K562 (cell line): ENCODE results near the gene MDC1. TPM values are rescaled to one million over a fixed set of nuclear protein-coding genes. Genes with fewer than 3 reads are reported as not detected.

Experiments
- BACH1 ChIP-seq: fragments of 200-800 bp; sonication (Bioruptor generic); IDR thresholded peaks from 2 replicates; pipeline ENCODE4 v1.6.1; 2016; ENCODE audit warnings: missing genetic modification characterization, missing compliant biosample characterization
- BRD4 ChIP-seq: fragments of 200-600 bp; sonication (generic); IDR thresholded peaks from 2 replicates; pipeline ENCODE4 v1.6.1; 2017; ENCODE audit warnings: inconsistent platforms
- CEBPB ChIP-seq: fragments of 450-650 bp; IDR thresholded peaks from 2 replicates; pipeline ENCODE4 v1.6.1; 2016; ENCODE audit warnings: missing genetic modification characterization, missing compliant biosample characterization
- FOXA3 ChIP-seq, 2 experiments: fragments of 450-650 bp in 1 of 2; sonication (generic) in 1 of 2; formaldehyde crosslinking; IDR thresholded peaks in 1 of 2; conservative IDR thresholded peaks in 1 of 2; 2 replicates each; pipeline versions ENCODE4 v1.4.0 to v1.8.0; 2020 to 2022; ENCODE audit warnings: mild to moderate bottlenecking in 2 of 2, missing genetic modification reagents in 1 of 2
- KDM4B ChIP-seq, 2 experiments: fragments of 450-650 bp in 1 of 2; sonication (generic) in 1 of 2; IDR thresholded peaks; 2 replicates each; pipeline ENCODE4 v1.6.1; 2016 to 2017; ENCODE audit warnings: borderline replicate concordance in 2 of 2, antibody characterized with exemption in 1 of 2, low read depth in 1 of 2, mild to moderate bottlenecking in 1 of 2
- KLF10 ChIP-seq: fragments of 250-450 bp; sonication (Bioruptor Pico); IDR thresholded peaks from 2 replicates; pipeline ENCODE4 v1.6.1; 2021; ENCODE audit warnings: matching md5 sums
- LARP7 ChIP-seq: fragments of 450-650 bp; IDR thresholded peaks from 2 replicates; pipeline ENCODE4 v1.6.1; 2016
- MBD2 ChIP-seq: sonication (generic); IDR thresholded peaks from 2 replicates; pipeline ENCODE4 v1.6.1; 2016; ENCODE audit warnings: low read depth, borderline replicate concordance
- NBN ChIP-seq: fragments of 450-650 bp; IDR thresholded peaks from 2 replicates; pipeline ENCODE4 v1.6.1; 2016; ENCODE audit warnings: low read depth, mild to moderate bottlenecking
- NELFE ChIP-seq: IDR thresholded peaks from 2 replicates; pipeline ENCODE4 v1.6.1; 2011; ENCODE audit warnings: mild to moderate bottlenecking; ENCODE audit not compliant: insufficient read depth, insufficient read length
- NFIC ChIP-seq: fragments of 450-650 bp; IDR thresholded peaks from 2 replicates; pipeline ENCODE4 v1.6.1; 2017; ENCODE audit warnings: mild to moderate bottlenecking, inconsistent platforms
- PCBP2 ChIP-seq: fragments of 200-400 bp; formaldehyde crosslinking; IDR thresholded peaks from 2 replicates; pipeline ENCODE4 v1.6.1; 2018; ENCODE audit warnings: low read length, low read depth, mild to moderate bottlenecking, moderate library complexity; ENCODE audit not compliant: poor library complexity, severe bottlenecking
- PHB2 ChIP-seq: fragments of 450-650 bp; IDR thresholded peaks from 2 replicates; pipeline ENCODE4 v1.6.1; 2017; ENCODE audit warnings: low read depth
- POLR2B ChIP-seq: fragments of 450-650 bp; IDR thresholded peaks from 2 replicates; pipeline ENCODE4 v1.6.1; 2018; ENCODE audit warnings: low read depth; ENCODE audit not compliant: partially characterized antibody
- SMAD2 ChIP-seq: fragments of 150-350 bp; IDR thresholded peaks from 2 replicates; pipeline ENCODE4 v1.6.1; 2014; ENCODE audit warnings: low read depth, mild to moderate bottlenecking, low read length
- SMARCA5 ChIP-seq: fragments of 450-650 bp; IDR thresholded peaks from 2 replicates; pipeline ENCODE4 v1.6.1; 2016
- SOX6 ChIP-seq: fragments of 450-650 bp; IDR thresholded peaks from 2 replicates; pipeline ENCODE4 v1.6.1; 2014; ENCODE audit warnings: mild to moderate bottlenecking
- SRSF3 ChIP-seq: fragments of 200-400 bp; formaldehyde crosslinking; IDR thresholded peaks from 2 replicates; pipeline ENCODE4 v1.6.1; 2016; ENCODE audit warnings: mild to moderate bottlenecking, low read length, moderate library complexity; ENCODE audit not compliant: insufficient read depth
- ZNF140 ChIP-seq: fragments of 250-450 bp; sonication (Bioruptor Pico); IDR thresholded peaks from 2 replicates; pipeline ENCODE4 v1.8.0; 2021; ENCODE audit warnings: moderate library complexity, mild to moderate bottlenecking, inconsistent platforms
- ZNF23 ChIP-seq: fragments of 250-450 bp; sonication (Bioruptor Pico); IDR thresholded peaks from 2 replicates; pipeline ENCODE4 v1.4.0; 2020; ENCODE audit warnings: mild to moderate bottlenecking
- ZNF41 ChIP-seq: fragments of 250-450 bp; sonication (Bioruptor Pico); conservative IDR thresholded peaks from 2 replicates; pipeline ENCODE4 v1.4.0; 2020; ENCODE audit warnings: mild to moderate bottlenecking
- ZNF561 ChIP-seq: fragments of 450-650 bp; formaldehyde crosslinking; conservative IDR thresholded peaks from 2 replicates; pipeline ENCODE4 v1.4.0; 2020; ENCODE audit warnings: mild to moderate bottlenecking, moderate library complexity
- ZNF830 ChIP-seq: fragments of 250-450 bp; sonication (Bioruptor Pico); IDR thresholded peaks from 2 replicates; pipeline ENCODE4 v1.5.0; 2021; ENCODE audit warnings: mild to moderate bottlenecking
- polyA plus RNA-seq, 8 experiments: library from polyadenylated mRNA; depleted of rRNA in 4 of 8; stranded (reverse) in 5 of 8; unstranded in 3 of 8; fragments of >200 nt; fragmentation: Nextera tagmentation in 2 of 8; fragmentation: Illumina TruSeq in 1 of 8; extraction: Ambion mirVana in 2 of 8; extraction: Trizol in 1 of 8; gene quantifications; 2 replicates each; pipeline versions ENCODE4 v1.2.1 to v1.2.3, GENCODE V29; 2011 to 2014; ENCODE audit warnings: inconsistent platforms in 1 of 8, missing spikeins in 1 of 8
- total RNA-seq, 7 experiments: library from RNA; depleted of rRNA in 6 of 7; stranded (reverse); fragments of >200 nt in 6 of 7; fragmentation: Illumina TruSeq in 2 of 7; extraction: Trizol in 2 of 7; gene quantifications; 2 replicates each; pipeline versions ENCODE4 v1.2.1 to v1.2.3, GENCODE V29; 2011 to 2021; ENCODE audit warnings: low replicate concordance in 1 of 7
- TF ChIP-seq, protein P1 (sequence below): fragments of 200-800 bp; sonication (Bioruptor generic); IDR thresholded peaks from 2 replicates; pipeline ENCODE4 v1.6.1; 2017; ENCODE audit warnings: missing genetic modification characterization, missing compliant biosample characterization
- TF ChIP-seq, protein P2 (sequence below): fragments of 450-650 bp; formaldehyde crosslinking; IDR thresholded peaks from 2 replicates; pipeline ENCODE4 v1.4.0; 2020; ENCODE audit warnings: mild to moderate bottlenecking, moderate library complexity
- TF ChIP-seq, protein P3 (sequence below), 3 experiments: IDR thresholded peaks in 2 of 3; conservative IDR thresholded peaks in 1 of 3; 2 replicates each; pipeline ENCODE4 v1.5.1; 2011 to 2012; ENCODE audit warnings: low read length in 3 of 3, mild to moderate bottlenecking in 3 of 3, control low read depth in 2 of 3, improper control_type of control experiment in 1 of 3, inconsistent platforms in 1 of 3, low read depth in 1 of 3, mixed read lengths in 1 of 3, moderate library complexity in 1 of 3; ENCODE audit not compliant: insufficient read depth in 2 of 3

Gene MDC1
- total and polyA plus RNA-seq, 9 of the 15 experiments (the other 6 are each of a cell fraction or from before 2014, with no cell fraction given), result 8.2 to 114 (median 20.0) TPM

DNA sequence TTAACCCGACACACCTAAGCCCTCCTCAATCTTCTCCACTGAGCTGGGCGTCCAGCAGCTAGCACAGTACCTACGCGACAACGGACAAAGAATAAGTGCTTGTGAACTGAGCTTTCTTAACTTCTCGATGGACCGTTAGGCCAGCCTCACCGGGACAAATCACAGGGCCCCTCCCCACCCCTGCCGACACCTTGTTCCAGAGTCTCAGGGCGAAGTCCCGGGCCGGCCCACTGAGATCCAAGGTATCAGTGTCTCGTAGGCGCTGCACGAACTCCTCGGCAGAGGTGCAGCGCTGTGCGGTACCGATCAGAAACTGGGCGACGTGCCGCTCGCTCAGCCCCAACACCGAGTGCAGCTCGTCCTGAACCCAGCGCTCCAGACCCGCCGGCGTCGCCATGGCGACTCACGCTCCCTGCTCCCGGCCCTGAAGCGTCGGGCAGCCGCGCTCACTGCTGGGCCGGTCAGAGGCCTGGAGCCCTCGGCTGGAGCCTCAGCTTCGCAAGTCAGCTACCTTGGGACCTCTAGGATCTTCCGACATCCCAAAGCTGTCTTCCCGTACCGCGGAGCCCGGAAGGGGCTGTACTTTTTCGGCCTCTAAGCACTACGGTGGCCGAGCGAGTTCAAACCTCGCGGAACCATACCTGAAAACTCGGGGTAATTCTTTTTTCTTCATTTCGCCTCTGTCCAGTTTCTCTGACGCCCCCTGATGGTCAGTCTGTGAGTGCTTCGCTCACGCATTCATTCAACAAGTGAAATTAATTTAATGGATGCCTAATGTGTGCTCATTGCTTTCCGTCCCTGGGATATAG is 44.4 kb downstream of the MDC1 start, which contains the start of gene DHX16 (continued):
- TF ChIP-seq SMARCA5, result peak; percentile 61; the same call in 1 of the 2 replicates
- TF ChIP-seq MBD2, result no peak
- TF ChIP-seq NELFE, result no peak
- TF ChIP-seq ZNF41 (CRISPR knock-in tag), result no peak
- TF ChIP-seq SRSF3, result no peak
- TF ChIP-seq LARP7, result no peak
- no peak for TF ChIP-seq BACH1
- TF ChIP-seq, protein P1, sequence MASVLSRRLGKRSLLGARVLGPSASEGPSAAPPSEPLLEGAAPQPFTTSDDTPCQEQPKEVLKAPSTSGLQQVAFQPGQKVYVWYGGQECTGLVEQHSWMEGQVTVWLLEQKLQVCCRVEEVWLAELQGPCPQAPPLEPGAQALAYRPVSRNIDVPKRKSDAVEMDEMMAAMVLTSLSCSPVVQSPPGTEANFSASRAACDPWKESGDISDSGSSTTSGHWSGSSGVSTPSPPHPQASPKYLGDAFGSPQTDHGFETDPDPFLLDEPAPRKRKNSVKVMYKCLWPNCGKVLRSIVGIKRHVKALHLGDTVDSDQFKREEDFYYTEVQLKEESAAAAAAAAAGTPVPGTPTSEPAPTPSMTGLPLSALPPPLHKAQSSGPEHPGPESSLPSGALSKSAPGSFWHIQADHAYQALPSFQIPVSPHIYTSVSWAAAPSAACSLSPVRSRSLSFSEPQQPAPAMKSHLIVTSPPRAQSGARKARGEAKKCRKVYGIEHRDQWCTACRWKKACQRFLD, result no peak
- no peak for TF ChIP-seq ZNF140 (CRISPR knock-in tag)
- no peak for TF ChIP-seq ZNF23 (CRISPR knock-in tag)
- no peak for TF ChIP-seq ZNF830 (CRISPR knock-in tag)
- no peak for TF ChIP-seq BRD4
- TF ChIP-seq ZNF561 (CRISPR knock-in tag), result no peak
- TF ChIP-seq KDM4B (IDR thresholded peaks at IDR 0.05; ENCODE audit: borderline replicate concordance in 2 of 2, low read depth in 1 of 2), result no peak
- no peak; the same call in 1 of the 2 replicates for TF ChIP-seq NBN
- TF ChIP-seq, protein P2, sequence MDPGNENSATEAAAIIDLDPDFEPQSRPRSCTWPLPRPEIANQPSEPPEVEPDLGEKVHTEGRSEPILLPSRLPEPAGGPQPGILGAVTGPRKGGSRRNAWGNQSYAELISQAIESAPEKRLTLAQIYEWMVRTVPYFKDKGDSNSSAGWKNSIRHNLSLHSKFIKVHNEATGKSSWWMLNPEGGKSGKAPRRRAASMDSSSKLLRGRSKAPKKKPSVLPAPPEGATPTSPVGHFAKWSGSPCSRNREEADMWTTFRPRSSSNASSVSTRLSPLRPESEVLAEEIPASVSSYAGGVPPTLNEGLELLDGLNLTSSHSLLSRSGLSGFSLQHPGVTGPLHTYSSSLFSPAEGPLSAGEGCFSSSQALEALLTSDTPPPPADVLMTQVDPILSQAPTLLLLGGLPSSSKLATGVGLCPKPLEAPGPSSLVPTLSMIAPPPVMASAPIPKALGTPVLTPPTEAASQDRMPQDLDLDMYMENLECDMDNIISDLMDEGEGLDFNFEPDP (CRISPR knock-in tag), result peak; percentile 78; the same call in 1 of the 2 replicates
- TF ChIP-seq KLF10 (CRISPR knock-in tag), result no peak
- no peak for TF ChIP-seq SMAD2
- TF ChIP-seq, protein P3, sequence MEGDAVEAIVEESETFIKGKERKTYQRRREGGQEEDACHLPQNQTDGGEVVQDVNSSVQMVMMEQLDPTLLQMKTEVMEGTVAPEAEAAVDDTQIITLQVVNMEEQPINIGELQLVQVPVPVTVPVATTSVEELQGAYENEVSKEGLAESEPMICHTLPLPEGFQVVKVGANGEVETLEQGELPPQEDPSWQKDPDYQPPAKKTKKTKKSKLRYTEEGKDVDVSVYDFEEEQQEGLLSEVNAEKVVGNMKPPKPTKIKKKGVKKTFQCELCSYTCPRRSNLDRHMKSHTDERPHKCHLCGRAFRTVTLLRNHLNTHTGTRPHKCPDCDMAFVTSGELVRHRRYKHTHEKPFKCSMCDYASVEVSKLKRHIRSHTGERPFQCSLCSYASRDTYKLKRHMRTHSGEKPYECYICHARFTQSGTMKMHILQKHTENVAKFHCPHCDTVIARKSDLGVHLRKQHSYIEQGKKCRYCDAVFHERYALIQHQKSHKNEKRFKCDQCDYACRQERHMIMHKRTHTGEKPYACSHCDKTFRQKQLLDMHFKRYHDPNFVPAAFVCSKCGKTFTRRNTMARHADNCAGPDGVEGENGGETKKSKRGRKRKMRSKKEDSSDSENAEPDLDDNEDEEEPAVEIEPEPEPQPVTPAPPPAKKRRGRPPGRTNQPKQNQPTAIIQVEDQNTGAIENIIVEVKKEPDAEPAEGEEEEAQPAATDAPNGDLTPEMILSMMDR (IDR thresholded peaks at IDR 0.05 in 2 of 3, conservative IDR thresholded peaks at IDR 0.05 in 1 of 3; ENCODE audit: insufficient read depth in 2 of 3, low read depth in 1 of 3, low read length in 3 of 3), result peak; percentile 85 to 98 (median 97)
- no peak for TF ChIP-seq CEBPB (tag)
- peak; percentile 71 for TF ChIP-seq SOX6
- TF ChIP-seq FOXA3 (CRISPR knock-in tag; conservative IDR thresholded peaks at IDR 0.05 in 1 of 2, IDR thresholded peaks at IDR 0.05 in 1 of 2), result 0 out of 4 replicates have a peak, but pooled peaks of 1 of the 2 experiments have one; percentile 71
- TF ChIP-seq NFIC, result 0 out of 2 replicates have a peak, but pooled peaks have one; percentile 8
- peak; percentile 73 for TF ChIP-seq POLR2B
- TF ChIP-seq PHB2, result no peak
- TF ChIP-seq PCBP2, result no peak
